ENCODE results near the gene CERK.
A peak's percentile ranks its signal among the peaks of the same experiment; 100 is the strongest.
"Not testable (repeated sequence)": the region's sequence is repeated elsewhere in the genome, so short reads cannot be mapped to it uniquely, and the experiment has no call there.

CERK gene

DNA sequence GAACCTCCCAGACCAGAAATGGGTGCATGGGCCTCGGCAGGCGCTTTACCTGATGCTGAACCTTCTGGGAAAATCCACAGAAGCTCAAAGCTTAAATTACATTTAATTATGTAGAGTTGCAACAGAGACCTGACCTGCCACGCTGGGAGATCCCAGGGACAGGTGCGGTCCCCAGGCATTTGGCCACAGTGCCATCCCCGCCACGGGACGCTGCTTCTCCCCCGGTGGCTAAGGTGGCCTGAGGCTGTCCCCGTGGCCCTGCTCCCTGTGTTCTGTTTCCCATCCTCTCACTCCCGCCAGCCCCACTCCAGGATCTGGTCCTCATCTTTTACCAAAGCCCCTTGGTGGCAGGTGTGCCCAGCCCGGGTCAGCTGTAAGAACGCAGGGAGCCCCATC is 78.3 kb downstream of the CERK start:
- DNase-seq: no peak

GRCh38 chr22:46659059-46659790 is 78.8 kb downstream of the CERK start:
- no peak for DNase-seq

GRCh38 chr22:46657996-46658947 is 79.8 kb downstream of the CERK start:
- DNase-seq: no peak

DNA sequence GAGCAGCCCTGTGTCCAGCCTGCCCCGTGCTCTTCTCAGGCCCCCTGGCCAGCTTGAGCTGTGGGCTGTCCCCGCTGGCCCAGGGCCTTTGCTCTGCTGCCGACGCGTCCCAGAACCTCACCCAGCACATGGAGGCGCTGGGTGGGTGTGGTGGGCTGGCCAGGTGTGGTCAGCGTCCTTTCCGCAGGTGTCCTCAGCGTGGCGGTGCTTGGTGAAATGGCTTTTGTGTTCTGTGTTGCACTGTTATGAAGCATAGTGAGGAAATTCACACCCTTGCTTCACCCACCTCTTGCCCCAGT is 80.4 kb downstream of the CERK start:
- no peak for DNase-seq

- DNase-seq: no peak
Measured at GRCh38 chr22:46656856-46657654, 81.0 kb downstream of the CERK start.

DNA sequence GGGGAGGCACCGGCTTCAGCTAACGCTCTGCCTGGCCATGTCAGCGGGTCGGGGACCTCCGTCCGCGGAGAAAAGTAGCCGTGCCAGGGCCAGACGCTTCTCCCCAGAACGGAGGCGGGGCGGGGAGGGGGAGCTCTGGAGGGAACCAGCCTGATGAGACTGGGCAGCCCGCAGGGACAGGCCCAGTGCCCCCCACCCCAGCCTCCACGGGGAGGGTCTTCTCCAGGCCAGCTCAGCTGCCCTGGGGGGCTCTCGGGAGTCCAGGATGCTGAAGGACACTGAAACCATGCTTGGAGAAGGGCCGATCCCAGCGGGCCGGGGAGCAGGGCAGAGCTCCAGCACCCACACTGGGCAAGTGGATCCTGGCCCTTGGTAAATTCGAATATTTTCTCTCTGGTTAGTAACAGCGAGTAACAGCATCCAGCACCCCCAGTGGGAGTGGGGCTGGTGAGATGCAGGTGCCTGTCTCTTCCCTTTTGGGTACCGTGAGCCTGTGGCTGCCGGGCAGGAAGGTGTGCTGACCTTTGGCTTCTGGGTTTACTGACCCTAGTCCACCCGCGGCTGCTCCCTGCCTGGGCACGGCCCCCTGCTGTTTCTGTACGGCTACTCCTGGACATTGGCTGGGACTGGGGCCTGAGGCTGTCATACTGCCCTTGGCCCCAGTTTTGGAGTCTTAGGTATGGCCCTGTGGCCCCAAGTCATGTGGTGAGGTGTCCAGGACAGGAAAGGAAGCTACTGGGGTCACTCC is 82.0 kb downstream of the CERK start:
- DNase-seq: no peak

- DNase-seq: no peak
Measured at GRCh38 chr22:46654927-46655595, 83.0 kb downstream of the CERK start.

GRCh38 chr22:46654426-46654825 is 83.6 kb downstream of the CERK start:
- no peak for DNase-seq

- DNase-seq: peak; percentile 49
Measured at GRCh38 chr22:46653596-46653995, 84.5 kb downstream of the CERK start.

- no peak for DNase-seq
Measured at GRCh38 chr22:46652847-46653331, 85.2 kb downstream of the CERK start.

- no peak for DNase-seq
Measured at GRCh38 chr22:46652081-46652846, 85.8 kb downstream of the CERK start.

DNA sequence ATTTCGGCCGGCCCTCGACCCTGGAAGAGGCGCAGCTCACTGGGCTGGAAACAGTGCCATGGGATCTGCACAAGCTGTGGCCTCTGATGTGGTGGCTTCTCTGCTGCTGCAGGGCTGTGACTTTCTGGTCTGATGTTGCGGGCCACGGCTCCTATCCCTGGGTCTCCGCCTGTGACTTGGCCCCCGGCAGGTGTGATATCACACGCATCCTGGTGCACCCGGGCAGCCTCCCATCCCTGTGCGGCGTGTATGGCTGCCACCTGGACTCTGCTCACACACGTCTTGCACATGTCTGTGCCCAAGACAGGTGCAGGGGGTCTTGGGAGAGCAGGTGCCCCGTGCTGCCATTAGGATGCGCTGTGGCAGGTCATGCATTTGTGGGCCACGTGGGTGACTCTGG is 86.7 kb downstream of the CERK start:
- no peak for DNase-seq

DNA sequence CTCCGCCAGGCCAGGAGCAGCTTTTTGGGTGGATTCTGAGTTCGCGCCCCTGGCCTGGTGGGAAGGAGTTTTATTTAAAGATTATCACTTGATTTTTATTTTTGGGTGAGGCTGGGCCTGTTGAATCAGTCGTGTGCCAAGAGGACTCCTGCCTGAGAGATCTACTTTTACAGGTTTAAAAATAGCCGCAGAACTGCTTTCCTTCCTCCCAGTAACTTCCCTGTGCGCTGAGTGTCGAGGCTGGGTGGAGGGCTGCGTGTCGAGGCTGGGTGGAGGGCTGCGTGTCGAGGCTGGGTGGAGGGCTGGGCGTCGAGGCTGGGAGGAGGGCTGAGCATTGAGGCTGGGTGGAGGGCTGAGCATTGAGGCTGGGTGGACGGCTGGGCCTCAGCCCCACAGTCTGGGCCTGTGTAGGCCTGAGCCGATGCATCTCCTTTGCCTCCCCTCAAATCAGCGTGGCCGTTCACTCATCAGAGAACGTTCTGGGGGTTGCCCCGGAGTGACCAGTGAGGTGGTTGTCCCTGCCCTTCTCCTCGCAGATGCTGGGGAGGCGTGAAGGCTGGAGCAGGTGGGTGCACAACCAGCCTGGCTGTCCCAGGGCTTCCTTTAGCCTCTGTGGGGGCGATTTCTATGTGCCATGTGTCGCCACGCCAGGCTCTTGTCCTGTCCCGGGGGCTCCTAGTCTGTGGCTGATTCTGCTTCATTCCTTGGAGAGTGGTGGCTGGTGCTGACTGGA is 87.8 kb downstream of the CERK start:
- DNase-seq: no peak

GRCh38 chr22:46649141-46650077 is 88.6 kb downstream of the CERK start:
- DNase-seq: no peak

DNA sequence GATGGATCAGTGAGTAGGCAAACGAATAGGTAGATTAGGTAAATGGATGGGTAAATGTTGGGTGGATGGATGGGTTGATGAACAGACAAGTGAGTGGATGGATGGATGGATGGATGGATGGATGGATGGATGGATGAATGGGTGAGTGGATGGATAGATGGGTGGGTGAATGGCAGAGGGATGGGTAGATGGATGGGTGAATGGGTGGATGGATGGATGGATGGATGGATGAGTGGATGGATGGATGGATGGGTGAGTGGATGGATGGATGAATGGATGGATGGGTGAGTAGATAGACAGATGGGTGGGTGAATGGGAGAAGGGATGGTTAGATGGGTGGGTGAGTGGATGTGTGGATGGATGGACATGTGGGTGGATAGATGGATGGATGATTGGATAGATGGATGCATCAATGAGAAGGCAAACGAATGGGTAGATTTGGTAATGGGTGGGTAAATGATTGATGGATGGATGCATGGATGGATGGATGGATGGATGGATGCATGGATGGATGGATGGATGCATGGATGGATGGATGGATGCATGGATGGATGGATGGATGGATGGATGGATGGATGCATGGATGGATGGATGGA is 89.7 kb downstream of the CERK start:
- not testable (repeated sequence) for DNase-seq

DNA sequence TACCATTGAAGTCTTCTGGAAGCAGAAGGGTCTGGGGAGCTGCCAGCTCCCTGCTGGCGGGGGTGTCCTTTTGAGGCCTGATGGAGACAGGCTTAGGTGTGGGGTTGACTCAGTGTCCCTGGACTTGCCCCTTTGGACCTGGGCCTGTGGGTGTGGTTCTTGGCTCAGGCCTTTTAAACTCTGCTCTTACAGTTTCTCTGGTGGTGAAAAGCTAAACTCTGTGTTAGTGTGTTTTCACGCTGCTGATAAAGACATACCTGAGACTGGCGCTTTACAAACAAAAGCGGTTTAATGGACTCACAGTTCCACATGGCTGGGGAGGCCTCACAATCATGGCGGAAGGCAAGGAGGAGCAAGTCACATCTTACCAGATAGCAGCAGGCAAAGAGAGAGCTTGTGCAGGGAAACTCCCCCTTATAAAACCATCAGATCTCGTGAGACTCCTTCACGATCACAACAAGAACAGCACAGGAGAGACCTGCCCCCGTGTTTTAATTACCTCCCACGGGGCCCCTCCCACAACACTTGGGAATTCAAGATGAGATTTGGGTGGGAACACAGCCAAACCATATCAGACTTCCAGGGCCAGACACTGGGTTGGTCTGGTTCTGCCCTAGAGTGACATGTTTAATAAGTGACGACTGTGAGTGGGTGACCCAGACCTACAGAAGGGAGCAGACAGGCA is 91.4 kb downstream of the CERK start:
- no peak for DNase-seq

- not testable (repeated sequence) for DNase-seq
Measured at GRCh38 chr22:46642840-46643480, 95.1 kb downstream of the CERK start.

DNA sequence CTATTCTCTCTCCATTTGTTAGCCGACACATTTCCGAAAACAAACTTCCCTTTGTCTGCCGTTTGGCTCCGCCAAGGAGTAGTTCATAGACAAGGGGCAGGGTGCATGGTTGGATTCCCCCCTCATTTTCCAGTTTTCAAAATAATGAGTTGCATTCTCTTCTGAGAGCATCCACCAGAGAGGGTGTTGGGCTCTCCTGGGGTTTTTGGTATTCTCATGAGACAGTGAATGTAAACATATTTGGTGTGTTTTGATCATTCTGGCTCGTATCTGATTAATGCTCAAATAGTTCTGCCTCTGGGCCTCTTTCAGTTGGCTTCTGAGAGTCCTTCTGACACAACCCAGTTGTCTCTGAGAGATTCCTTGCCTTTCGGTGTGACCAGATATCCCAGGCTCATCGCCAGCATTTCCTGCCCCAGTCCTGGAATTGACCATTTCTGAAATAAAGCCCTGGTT is 96.2 kb downstream of the CERK start:
- DNase-seq: no peak
